ENCODE data around the gene KCNQ4.

KCNQ4 gene

GRCh38 chr1:40844887-40845878, 61.6 kb downstream of the KCNQ4 start:
- no peak for DNase-seq

DNA sequence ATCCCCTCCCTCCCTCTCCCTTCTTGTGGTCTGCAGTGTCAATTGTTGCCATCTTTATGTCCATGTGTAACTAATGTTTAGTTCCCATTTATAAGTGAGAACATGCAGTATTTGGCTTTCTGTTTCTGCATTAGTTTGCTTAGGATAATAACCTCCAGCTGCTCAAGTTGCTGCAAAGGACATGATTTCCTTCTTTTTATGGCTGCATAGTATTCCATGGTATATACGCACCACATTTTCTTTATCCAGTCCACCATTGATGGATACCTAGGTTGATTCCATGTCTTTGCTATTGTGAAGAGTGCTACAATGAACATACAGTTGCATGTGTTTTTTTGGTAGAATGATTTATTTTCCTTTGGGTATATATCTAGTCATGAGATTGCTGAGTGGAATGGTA, 62.3 kb downstream of the KCNQ4 start:
- DNase-seq: no peak

DNA sequence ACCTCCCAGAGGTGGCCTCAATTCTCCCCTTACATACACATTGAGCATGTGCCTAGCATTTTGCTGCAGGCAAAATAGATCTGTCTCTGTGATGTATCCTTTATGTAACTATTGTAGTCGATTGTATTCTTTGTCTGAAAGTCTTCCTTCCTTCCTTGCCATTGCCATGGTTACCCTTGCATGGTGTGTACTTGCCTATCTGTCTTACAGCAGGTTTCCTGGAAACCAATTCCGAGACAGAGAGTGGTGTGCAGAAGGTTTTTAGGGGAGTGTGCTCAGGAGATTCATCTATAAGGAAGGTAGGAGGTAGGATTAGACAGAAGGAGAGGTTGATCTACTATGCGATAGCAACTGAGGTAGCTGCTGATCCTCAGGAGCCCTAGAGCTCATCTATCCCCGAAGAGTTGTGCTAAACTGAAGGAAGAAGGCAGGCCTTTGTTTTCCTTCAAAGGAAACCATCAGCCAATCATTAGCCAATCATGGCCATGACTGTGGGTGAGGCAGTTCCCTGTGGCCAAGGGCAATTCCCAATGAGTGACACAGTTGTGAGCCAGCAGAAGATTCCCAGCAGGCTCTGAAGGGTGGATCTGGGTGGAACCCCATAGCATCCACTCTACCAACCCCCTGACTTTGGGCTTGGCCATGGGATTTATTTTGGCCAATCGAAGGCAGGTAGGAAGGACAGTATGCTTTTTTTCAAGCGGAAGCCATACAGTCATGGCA, 63.6 kb downstream of the KCNQ4 start:
- no peak for DNase-seq

- no peak for DNase-seq
Observed at GRCh38 chr1:40848530-40849189, 65.1 kb downstream of the KCNQ4 start.

DNA sequence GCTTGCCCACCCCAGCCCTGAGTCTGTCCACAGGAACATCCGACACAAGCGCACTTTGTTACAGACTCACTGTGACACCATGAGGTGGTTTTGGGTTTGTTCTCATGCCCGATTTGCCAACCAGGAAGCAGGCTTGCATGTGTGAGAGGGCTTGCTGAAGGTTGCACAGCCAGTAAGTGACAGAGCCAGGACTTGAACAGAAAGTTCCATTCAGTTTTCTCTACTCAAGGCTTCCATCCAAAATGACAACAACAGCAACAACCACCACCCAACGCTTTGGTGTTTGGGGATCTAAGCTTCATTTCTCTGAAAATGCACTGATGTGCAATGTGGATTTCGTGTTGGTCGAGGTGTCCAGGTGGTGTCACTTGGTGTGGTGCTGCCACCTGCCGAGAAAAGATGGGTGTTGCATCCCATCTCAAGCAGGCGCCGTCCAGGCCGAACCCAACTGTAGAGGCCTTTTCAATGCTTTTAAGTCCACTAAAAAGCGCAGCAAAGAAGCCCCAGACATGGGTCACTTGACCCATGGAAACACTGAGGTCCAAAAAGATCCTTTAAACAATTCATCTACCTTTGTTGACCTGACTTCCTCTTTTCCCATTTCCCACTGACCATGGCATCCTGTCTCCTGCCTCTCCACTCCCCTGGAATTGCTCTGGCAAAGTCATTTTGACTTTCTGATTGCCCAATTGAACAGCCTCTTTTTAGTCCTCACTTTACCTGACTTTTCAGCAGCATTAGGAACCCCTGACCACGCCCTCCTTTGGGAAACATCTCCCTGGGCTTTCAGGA, 66.4 kb downstream of the KCNQ4 start:
- DNase-seq: peak; percentile 48 to 68 (median 58)

DNA sequence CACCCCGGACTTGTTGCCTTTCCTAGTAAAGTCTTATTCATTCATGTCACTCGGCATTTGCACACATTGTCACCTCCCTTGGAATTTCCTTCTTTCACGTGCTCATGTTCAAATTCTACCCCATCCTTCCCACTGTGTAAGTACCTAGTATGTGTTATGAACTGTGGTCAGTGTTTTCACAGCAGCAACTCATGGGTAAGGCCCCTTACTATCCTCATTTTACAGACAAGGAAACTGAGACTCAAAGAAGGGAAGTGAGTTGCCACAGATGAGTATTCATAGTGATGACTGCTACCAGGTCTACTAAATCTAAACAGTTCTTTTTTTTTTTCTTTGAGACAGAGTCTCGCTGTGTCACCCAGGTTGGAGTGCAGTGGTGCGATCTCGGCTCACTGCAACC, 68.1 kb downstream of the KCNQ4 start:
- DNase-seq: no peak

GRCh38 chr1:40853113-40853884, 69.7 kb downstream of the KCNQ4 start:
- DNase-seq: no peak

GRCh38 chr1:40853885-40854170, 70.2 kb downstream of the KCNQ4 start:
- DNase-seq: no peak

DNA sequence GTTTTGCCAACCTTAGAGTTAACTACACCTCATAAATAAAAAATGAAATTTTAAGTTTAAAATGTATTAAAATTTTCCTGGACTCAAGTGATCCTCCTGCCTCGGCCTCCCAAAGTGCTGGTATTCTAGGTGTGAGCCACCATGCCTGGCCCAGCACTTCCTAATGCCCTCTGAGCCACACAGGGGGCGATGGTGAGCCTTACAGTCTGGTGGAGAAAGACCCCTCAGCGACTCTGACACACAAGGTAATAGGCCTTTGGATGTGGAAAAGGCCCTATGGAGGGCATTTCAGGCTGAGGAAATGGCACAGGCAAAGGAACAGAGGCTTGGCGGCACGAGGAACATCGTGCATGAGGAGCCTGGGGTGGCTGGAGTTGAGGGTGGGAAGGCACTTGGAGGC, 71.9 kb downstream of the KCNQ4 start:
- no peak for DNase-seq

DNA sequence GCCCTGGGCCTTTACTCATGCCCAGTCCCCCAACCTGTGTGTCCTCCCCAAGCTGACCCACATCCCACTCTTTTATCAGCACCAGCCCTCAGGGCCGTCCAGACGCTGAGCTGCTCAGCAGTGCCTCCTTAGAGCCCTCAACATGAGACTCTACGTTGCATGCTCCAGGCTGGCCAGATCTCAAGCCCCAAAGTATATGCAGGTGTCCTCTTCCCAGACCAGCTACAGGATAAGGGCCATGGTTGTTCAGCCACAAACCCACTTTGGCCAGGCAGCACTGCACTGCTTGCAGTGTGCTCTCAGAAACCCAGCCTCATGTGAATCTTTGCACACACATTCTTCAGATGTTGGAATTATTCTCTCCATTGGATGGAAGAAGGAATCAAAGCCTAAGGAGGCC, 72.5 kb downstream of the KCNQ4 start:
- no peak for DNase-seq

DNA sequence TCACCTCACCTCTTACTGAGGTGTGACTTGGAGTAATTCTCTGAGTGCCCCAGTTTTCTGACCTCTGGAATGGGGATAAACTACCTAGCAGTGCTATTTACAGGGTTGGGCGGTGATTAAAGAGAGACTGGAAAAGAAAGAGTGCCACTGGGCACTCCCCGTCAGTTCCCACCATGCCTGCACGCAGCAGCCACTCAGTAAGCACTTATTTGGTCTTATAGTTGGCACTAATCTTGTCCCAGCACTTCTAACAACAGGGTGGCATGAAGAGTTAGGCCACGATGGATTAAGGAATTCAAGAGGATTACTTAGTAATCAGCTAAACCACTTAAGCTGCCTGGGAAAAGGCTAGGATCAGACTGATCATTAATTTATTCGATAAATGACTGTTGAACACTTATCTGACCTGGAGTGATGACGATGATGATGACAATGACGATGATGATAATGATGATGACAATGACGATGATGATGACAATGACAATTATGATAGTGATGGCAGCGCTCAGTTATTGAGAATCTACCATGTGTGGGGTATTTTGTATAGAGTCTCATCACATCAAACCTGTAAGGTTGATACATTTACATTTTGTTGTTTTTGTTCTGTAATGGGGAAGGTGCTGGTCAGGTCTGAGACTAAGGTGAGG, 73.2 kb downstream of the KCNQ4 start:
- no peak for DNase-seq

DNA sequence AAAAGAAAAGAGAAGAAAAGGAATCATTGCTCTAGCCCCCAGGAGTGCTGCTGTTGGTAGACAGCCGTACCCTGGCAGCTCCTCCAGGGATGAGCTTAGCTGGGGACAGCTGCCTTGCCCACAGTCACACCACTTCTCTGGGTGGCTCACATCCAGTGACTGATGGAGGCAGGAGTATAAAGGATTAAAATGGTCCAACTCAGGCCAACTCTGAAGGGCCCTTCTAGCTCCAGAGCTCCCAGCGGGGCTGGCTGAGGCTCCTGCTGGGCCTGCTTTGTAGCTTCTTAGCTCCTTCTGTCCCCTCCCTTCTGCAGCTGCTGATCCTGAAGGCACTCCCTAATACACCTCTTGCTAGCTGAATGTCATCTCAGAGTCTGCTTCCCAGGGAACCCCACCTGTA, 74.2 kb downstream of the KCNQ4 start:
- no peak for DNase-seq

DNA sequence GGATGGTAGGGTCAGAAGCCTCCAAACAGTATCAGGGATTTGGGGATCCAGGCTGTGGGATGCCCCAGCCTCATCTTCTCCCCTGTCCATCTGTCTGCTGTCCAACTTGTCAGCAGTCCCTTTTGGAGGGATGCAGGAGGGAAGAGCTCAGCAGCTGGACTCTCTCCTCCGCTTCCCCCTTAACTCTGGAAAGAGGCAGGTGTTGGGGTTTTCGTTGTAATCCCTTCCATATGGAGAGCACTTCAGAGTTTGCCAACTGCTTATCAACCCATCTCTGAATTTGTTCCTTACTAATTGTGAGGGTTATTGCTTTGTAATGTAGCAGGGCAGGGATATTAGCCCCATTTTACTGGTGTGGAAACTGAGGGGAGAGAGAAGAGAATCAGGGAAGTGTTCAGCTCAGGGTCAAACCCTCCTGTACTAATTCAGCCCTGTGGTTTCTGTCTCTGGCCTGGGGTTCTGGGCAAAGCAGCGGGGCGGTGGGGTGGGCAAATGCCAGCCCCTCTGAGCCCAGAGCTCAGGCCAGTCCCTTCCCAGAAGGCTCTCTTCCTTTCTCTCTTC, 75.3 kb downstream of the KCNQ4 start:
- DNase-seq: no peak

DNA sequence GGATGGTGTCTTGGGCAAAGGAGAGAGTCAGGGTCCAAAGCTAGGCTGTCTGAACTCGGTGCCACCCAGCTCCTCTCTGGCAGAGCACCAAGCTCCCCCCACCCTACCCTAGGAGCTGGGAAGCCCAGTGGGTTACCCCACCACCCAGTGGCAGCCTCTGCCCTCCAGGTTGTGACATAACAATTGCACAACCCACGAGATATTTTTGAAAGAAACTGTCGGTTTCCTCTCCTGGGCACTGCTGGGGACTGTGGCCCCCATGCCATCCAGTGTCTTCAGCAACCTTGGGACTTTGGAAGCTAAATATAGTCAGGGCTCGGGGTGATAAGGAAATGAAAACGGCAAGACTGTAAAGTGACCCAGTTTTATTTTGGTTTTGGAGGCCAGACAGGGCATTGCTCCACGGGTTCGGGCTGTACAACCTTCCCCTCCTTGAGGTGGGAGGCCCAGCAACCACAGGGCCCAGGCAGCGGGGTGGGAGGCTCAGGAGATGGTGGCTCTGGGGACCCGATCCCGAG, 77.2 kb downstream of the KCNQ4 start:
- no peak for DNase-seq

- DNase-seq: peak in 2 of 4 experiments; percentile 29 to 31
Observed at GRCh38 chr1:40861224-40862003, 77.8 kb downstream of the KCNQ4 start.

DNA sequence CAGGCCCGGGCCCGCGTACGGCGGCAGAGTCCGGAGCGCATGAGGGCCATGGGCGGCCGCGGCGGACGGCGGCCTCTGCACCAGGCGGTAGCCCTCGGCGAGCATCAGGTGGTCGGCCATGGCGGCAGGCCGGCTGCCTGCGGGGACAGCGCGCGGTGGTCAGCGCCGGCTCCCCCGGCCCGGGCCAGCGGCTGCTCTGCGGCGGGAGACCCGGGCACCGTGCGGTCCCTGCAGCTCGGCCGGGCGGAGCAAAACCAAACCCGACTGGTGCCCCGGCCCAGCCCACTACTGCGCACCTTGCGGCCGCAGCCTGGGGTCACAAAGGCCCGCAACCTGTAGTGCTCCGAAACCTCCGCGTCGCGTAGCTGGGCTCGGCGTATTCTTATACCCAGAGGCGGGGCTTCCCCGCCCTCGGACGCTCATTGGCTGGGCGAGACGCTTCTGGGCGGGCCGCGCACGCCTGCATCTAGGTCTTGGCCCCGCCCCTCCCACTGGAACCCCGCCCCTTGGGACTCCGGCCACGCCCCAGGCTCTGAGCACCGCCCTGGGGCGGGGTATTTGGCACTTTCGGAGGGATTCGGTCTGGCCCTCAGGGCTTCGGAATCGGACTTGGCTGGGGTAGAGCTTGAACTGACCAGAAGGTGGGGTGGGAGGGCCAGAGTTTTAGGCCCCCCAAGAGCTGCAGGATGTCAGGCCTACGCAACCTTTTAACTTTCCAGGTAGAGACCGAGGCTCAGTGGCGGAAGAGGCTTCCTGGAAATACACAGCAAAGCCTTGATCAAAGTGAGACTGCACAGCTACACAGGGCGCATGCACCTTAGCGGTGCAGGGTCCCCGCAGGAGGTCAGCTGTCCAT, 78.6 kb downstream of the KCNQ4 start, which contains the start of gene CITED4:
CITED4 (minus strand) TSS at position 356 of the 856 bp plus-strand sequence; CDS start at position 120, 236 bp downstream.
- peak; percentile 91 to 97 (median 94) for DNase-seq

- DNase-seq: no peak
Observed at GRCh38 chr1:40868051-40868723, 84.6 kb downstream of the KCNQ4 start.

- DNase-seq: no peak
Observed at GRCh38 chr1:40870135-40870728, 86.6 kb downstream of the KCNQ4 start.
